ENCODE data around the gene PRSS27. TPM values are rescaled to one million over a fixed set of nuclear protein-coding genes. Genes with fewer than 3 reads are reported as not detected.

PRSS27 gene
- total and polyA plus RNA-seq, 2 donors (not counting 3 experiments of a cell fraction or from before 2014, with no cell fraction given): 0.33 to 0.53 TPM

GRCh38 chr16:2673066-2673999, 46.7 kb downstream of the PRSS27 start:
- Histone ChIP-seq H3K9me3 (replicated peaks; ENCODE audit: control insufficient read depth, insufficient read depth, low read length) (no peaks in the 10 kb centered on the region), H3K79me2 (ENCODE audit: control insufficient read depth, insufficient read depth, low read length) (peaks cover 2% of the 10 kb centered on the region), H3K4me1 (ENCODE audit: control insufficient read depth, extremely low read depth, insufficient read depth, low read length) (peaks cover 7% of the 10 kb centered on the region), H3K4me2 (ENCODE audit: insufficient read depth, low read length) (peak overlapping the region; percentile 92), H3K9ac (replicated peaks; ENCODE audit: extremely low read depth, insufficient read depth, low read length) (peak overlapping the region; percentile 55), H2AFZ (ENCODE audit: low read depth, low read length) (peak overlapping the region; percentile 100), H3K9me1 (replicated peaks; ENCODE audit: control insufficient read depth, extremely low read depth, insufficient read depth, low read length) (no peaks in the 10 kb centered on the region), H3K27ac (ENCODE audit: insufficient read depth, low read depth, low read length) (peak overlapping the region; percentile 14), H3K4me3 (replicated peaks in 1 of 3; ENCODE audit: insufficient read depth in 1 of 3, low read depth in 1 of 3, low read length in 3 of 3) (peak overlapping the region; percentile 61 to 92 (median 89)), H4K20me1 (replicated peaks; ENCODE audit: control insufficient read depth, extremely low read depth, insufficient read depth, low read length) (no peaks in the 10 kb centered on the region), H3K27me3 (ENCODE audit: control insufficient read depth in 2 of 2, insufficient read depth in 2 of 2, low read length in 2 of 2) (no peaks in the 10 kb centered on the region), H3K36me3 (ENCODE audit: control insufficient read depth in 2 of 2, extremely low read depth in 1 of 2, insufficient read depth in 2 of 2, low read length in 2 of 2) (no peaks in the 10 kb centered on the region)
- no TSS peak for BruUV-seq (replicated peaks)
- dilution Hi-C loops (cut with MboI; ENCODE audit: extremely low pct_ligation_motif_present, low sequenced_read_pairs) (no loop called here), intact Hi-C loops (cut with micrococcal nuclease) (loop anchor here (1.0 to 10.0 kb wide), 4 partner anchors 9 to 239 kb away; partner anchors contain the start of genes FLYWCH1 and KCTD5)
- ChIA-PET POLR2A (interaction anchor here (1.0 to 1.4 kb wide), 2 partner anchors 8 to 9 kb away, joined by 3 to 22 read pairs; partner anchors contain the start of gene KCTD5), CTCF (interaction anchor here (0.9 kb wide), 1 partner anchor 9 kb away, joined by 5 read pairs; the partner anchor contains the start of gene KCTD5)
- no peak for TF ChIP-seq EZH2 (IDR thresholded peaks at IDR 0.05; ENCODE audit: borderline replicate concordance, low read depth, low read length, severe bottlenecking)
- TF ChIP-seq POLR2AphosphoS5 (IDR thresholded peaks at IDR 0.05; ENCODE audit: insufficient read depth, low read depth, low read length): peak; percentile 32
- peak; percentile 95 for DNase-seq (ENCODE audit: low read depth, low spot score)
- FAIRE-seq: peak; percentile 92

- CTCF ChIA-PET: no interaction called here
- DNase-seq (ENCODE audit: low read depth, low spot score) (no peak), FAIRE-seq (no peak)
- Histone ChIP-seq H3K4me2 (ENCODE audit: insufficient read depth, low read length) (no peak overlapping the region), H2AFZ (ENCODE audit: low read depth, low read length) (no peak overlapping the region), H3K4me3 (replicated peaks in 1 of 3; ENCODE audit: insufficient read depth in 1 of 3, low read depth in 1 of 3, low read length in 3 of 3) (no peak overlapping the region), H3K36me3 (ENCODE audit: control insufficient read depth in 2 of 2, extremely low read depth in 1 of 2, insufficient read depth in 2 of 2, low read length in 2 of 2) (no peaks in the 10 kb centered on the region), H3K79me2 (ENCODE audit: control insufficient read depth, insufficient read depth, low read length) (peaks cover 2% of the 10 kb centered on the region), H3K9me3 (replicated peaks; ENCODE audit: control insufficient read depth, insufficient read depth, low read length) (no peaks in the 10 kb centered on the region), H3K27me3 (ENCODE audit: control insufficient read depth in 2 of 2, insufficient read depth in 2 of 2, low read length in 2 of 2) (no peaks in the 10 kb centered on the region), H3K27ac (ENCODE audit: insufficient read depth, low read depth, low read length) (no peak overlapping the region), H3K4me1 (ENCODE audit: control insufficient read depth, extremely low read depth, insufficient read depth, low read length) (peaks cover 7% of the 10 kb centered on the region), H3K9me1 (replicated peaks; ENCODE audit: control insufficient read depth, extremely low read depth, insufficient read depth, low read length) (no peaks in the 10 kb centered on the region), H3K9ac (replicated peaks; ENCODE audit: extremely low read depth, insufficient read depth, low read length) (no peak overlapping the region), H4K20me1 (replicated peaks; ENCODE audit: control insufficient read depth, extremely low read depth, insufficient read depth, low read length) (no peaks in the 10 kb centered on the region)
- no TSS peak for BruUV-seq (replicated peaks)
- intact Hi-C loops (cut with micrococcal nuclease): loop anchor here (2.0 to 10.0 kb wide), 3 partner anchors 67 to 241 kb away; partner anchors contain the start of gene FLYWCH1
- POLR2A ChIA-PET: no interaction called here
- dilution Hi-C loops (cut with MboI; ENCODE audit: extremely low pct_ligation_motif_present, low sequenced_read_pairs): no loop called here
- TF ChIP-seq JUN (IDR thresholded peaks at IDR 0.05; ENCODE audit: borderline replicate concordance, insufficient read depth, insufficient read length, low read depth): no peak
- no peak for TF ChIP-seq EZH2 (IDR thresholded peaks at IDR 0.05; ENCODE audit: borderline replicate concordance, low read depth, low read length, severe bottlenecking)
- no peak for TF ChIP-seq MYC (IDR thresholded peaks at IDR 0.05; ENCODE audit: low read depth, low read length)
- no peak for TF ChIP-seq POLR2AphosphoS5 (IDR thresholded peaks at IDR 0.05; ENCODE audit: insufficient read depth, low read depth, low read length)
- no peak for TF ChIP-seq MAX (IDR thresholded peaks at IDR 0.05; ENCODE audit: insufficient read depth, insufficient read length)
- no peak for TF ChIP-seq POLR2A (IDR thresholded peaks at IDR 0.05; ENCODE audit: low read depth, low read length)
- TF ChIP-seq GATA2 (IDR thresholded peaks at IDR 0.05; ENCODE audit: insufficient read depth, insufficient read length, low read depth, low read length): no peak
Observed at GRCh38 chr16:2671741-2672140, 48.3 kb downstream of the PRSS27 start.

Measured in endothelial cell of umbilical vein (primary cell).